Astrocyte (in vitro differentiated cells and primary cell): ENCODE data around the gene AP3B2. TPM values are rescaled to one million over a fixed set of nuclear protein-coding genes. Genes with fewer than 3 reads are reported as not detected.

Source experiments
- DNase-seq: peaks from one replicate; pipeline ENCODE4 v3.0.0-alpha.2; 2010; ENCODE audit warnings: low read depth
- FAIRE-seq: peaks from 2 replicates; lab custom pipeline; 2011; peaks lifted over from hg19 to GRCh38; lab: Jason Lieb, UNC
- H2AFZ ChIP-seq: 2 replicates; pipeline ENCODE4 v1.6.0; 2012; ENCODE audit warnings: low read depth, low read length, inconsistent platforms
- H3K27ac ChIP-seq: 2 replicates; pipeline ENCODE4 v1.5.1; 2011; ENCODE audit warnings: low read depth, low read length, inconsistent platforms
- H3K27me3 ChIP-seq: 2 replicates; pipeline ENCODE4 v1.6.0; 2011; ENCODE audit warnings: low read length, inconsistent platforms; ENCODE audit not compliant: insufficient read depth
- H3K36me3 ChIP-seq: 2 replicates; pipeline ENCODE4 v1.5.1; 2011; ENCODE audit warnings: low read length, inconsistent platforms; ENCODE audit not compliant: insufficient read depth
- H3K4me1 ChIP-seq: 2 replicates; pipeline ENCODE4 v1.5.1; 2011; ENCODE audit warnings: low read length, inconsistent platforms; ENCODE audit not compliant: insufficient read depth
- H3K4me2 ChIP-seq: 2 replicates; pipeline ENCODE4 v1.6.0; 2012; ENCODE audit warnings: low read length, inconsistent platforms
- H3K4me3 ChIP-seq: 2 replicates; pipeline ENCODE4 v1.5.1; 2011; ENCODE audit warnings: low read depth, mild to moderate bottlenecking, low read length, inconsistent platforms; ENCODE audit not compliant: insufficient read depth
- H3K79me2 ChIP-seq: 2 replicates; pipeline ENCODE4 v1.6.0; 2012; ENCODE audit warnings: mild to moderate bottlenecking, low read length, inconsistent platforms; ENCODE audit not compliant: insufficient read depth
- H3K9ac ChIP-seq: 2 replicates; pipeline ENCODE4 v1.6.0; 2012; ENCODE audit warnings: mild to moderate bottlenecking, low read length, inconsistent platforms
- H3K9me3 ChIP-seq: 2 replicates; pipeline ENCODE4 v1.5.1; 2012; ENCODE audit warnings: low read depth, mild to moderate bottlenecking, low read length, inconsistent platforms; ENCODE audit not compliant: insufficient read depth
- H4K20me1 ChIP-seq: 2 replicates; pipeline ENCODE4 v1.6.0; 2012; ENCODE audit warnings: low read length, inconsistent platforms; ENCODE audit not compliant: insufficient read depth
- H3K27ac Mint-ChIP-seq: one replicate; pipeline ENCODE4 v1.8.0; 2021; ENCODE audit warnings: mild to moderate bottlenecking, mixed read lengths; ENCODE audit not compliant: unreplicated experiment
- H3K27me3 Mint-ChIP-seq: one replicate; pipeline ENCODE4 v1.8.0; 2021; ENCODE audit warnings: low read depth, mixed read lengths; ENCODE audit not compliant: unreplicated experiment
- H3K36me3 Mint-ChIP-seq: one replicate; pipeline ENCODE4 v1.8.0; 2021; ENCODE audit warnings: low read depth, mixed read lengths; ENCODE audit not compliant: unreplicated experiment
- H3K4me1 Mint-ChIP-seq: one replicate; pipeline ENCODE4 v1.8.0; 2021; ENCODE audit warnings: low read depth, mixed read lengths; ENCODE audit not compliant: unreplicated experiment
- H3K4me3 Mint-ChIP-seq: one replicate; pipeline ENCODE4 v1.8.0; 2021; ENCODE audit warnings: mild to moderate bottlenecking, moderate library complexity, mixed read lengths; ENCODE audit not compliant: unreplicated experiment
- H3K9me3 Mint-ChIP-seq: one replicate; pipeline ENCODE4 v1.8.0; 2021; ENCODE audit warnings: mild to moderate bottlenecking, mixed read lengths; ENCODE audit not compliant: unreplicated experiment
- EZH2 ChIP-seq: IDR thresholded peaks from 2 replicates; pipeline ENCODE4 v1.6.1; 2012; ENCODE audit warnings: mild to moderate bottlenecking, low read length, inconsistent platforms; ENCODE audit not compliant: insufficient read depth
- total RNA-seq: library from RNA; stranded (reverse); gene quantifications from 2 replicates; pipeline ENCODE4 v1.2.1, GENCODE V29; 2021
- TF ChIP-seq, protein P1 (sequence below): IDR thresholded peaks from 2 replicates; pipeline ENCODE4 v1.5.1; 2011; ENCODE audit warnings: low read depth, mild to moderate bottlenecking, inconsistent platforms, low read length, moderate library complexity; ENCODE audit not compliant: insufficient read depth

AP3B2 gene
- total RNA-seq, 1 donor from 2014 or later = 7.2 TPM

DNA sequence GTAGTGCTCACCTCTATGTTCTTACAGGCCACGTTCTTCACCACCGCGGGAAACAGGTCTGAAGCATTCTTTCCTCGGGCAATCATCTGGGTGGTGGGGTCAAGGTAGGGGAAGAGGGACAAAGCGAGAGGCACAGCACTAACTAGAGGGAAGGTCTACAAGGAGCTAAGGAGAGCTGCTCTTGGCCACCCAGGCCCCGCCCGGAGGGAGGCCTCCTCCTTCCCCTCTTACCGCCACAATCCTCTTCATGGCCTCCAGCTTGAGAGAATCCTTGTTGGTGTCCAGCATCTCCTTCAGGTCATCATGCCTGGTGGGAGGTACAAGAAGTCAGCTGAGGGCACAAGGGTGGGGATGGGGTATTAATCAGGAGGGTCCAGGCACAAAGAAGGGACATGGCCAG lies 20.5 kb downstream of the AP3B2 start:
- H3K27ac Mint-ChIP-seq = no peak overlapping the region
- H3K9ac ChIP-seq = no peak overlapping the region
- H3K4me1 ChIP-seq = no peaks in the 10 kb centered on the region
- H3K9me3 ChIP-seq = no peaks in the 10 kb centered on the region
- no peak overlapping the region for H3K4me3 Mint-ChIP-seq
- H3K4me2 ChIP-seq = no peak overlapping the region
- H3K4me3 ChIP-seq = no peak overlapping the region
- H3K9me3 Mint-ChIP-seq = peaks cover 2% of the 10 kb centered on the region
- DNase-seq (no peak), FAIRE-seq (no peak)
- TF ChIP-seq, protein P1, sequence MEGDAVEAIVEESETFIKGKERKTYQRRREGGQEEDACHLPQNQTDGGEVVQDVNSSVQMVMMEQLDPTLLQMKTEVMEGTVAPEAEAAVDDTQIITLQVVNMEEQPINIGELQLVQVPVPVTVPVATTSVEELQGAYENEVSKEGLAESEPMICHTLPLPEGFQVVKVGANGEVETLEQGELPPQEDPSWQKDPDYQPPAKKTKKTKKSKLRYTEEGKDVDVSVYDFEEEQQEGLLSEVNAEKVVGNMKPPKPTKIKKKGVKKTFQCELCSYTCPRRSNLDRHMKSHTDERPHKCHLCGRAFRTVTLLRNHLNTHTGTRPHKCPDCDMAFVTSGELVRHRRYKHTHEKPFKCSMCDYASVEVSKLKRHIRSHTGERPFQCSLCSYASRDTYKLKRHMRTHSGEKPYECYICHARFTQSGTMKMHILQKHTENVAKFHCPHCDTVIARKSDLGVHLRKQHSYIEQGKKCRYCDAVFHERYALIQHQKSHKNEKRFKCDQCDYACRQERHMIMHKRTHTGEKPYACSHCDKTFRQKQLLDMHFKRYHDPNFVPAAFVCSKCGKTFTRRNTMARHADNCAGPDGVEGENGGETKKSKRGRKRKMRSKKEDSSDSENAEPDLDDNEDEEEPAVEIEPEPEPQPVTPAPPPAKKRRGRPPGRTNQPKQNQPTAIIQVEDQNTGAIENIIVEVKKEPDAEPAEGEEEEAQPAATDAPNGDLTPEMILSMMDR = no peak
- TF ChIP-seq EZH2 = no peak
- H3K36me3 Mint-ChIP-seq = peaks cover 7% of the 10 kb centered on the region
- no peaks in the 10 kb centered on the region for H4K20me1 ChIP-seq
- H3K36me3 ChIP-seq = no peaks in the 10 kb centered on the region
- peaks cover 3% of the 10 kb centered on the region for H3K27me3 Mint-ChIP-seq
- H3K27me3 ChIP-seq = no peaks in the 10 kb centered on the region
- no peaks in the 10 kb centered on the region for H3K79me2 ChIP-seq
- no peak overlapping the region for H2AFZ ChIP-seq
- no peak overlapping the region for H3K27ac ChIP-seq
- H3K4me1 Mint-ChIP-seq = no peaks in the 10 kb centered on the region

DNA sequence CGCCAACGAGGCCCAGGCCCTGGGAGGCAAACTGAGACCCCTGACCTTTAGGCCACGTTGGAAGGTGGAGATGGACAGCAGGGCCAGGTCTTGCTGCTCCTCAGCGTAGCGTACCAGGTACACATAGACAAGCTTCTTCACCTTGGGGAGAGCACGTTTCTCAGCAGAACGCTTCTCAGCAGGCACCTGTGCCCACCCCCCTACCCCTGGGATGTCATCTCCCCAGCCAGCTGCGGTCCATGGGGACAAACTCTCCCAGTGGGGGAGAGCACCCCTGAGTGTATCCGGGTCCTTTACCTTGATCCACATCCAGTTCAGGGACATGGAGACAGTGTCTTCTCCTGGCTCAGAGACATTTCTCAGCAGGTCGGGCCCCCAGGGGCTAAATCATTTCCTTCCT lies 21.0 kb downstream of the AP3B2 start:
- H2AFZ ChIP-seq = no peak overlapping the region
- FAIRE-seq (no peak), DNase-seq (no peak)
- Mint-ChIP-seq H3K27me3 (peaks cover 3% of the 10 kb centered on the region), H3K9me3 (peaks cover 2% of the 10 kb centered on the region), H3K36me3 (peaks cover 7% of the 10 kb centered on the region), H3K4me1 (no peaks in the 10 kb centered on the region), H3K4me3 (no peak overlapping the region), H3K27ac (no peak overlapping the region)
- no peaks in the 10 kb centered on the region for H4K20me1 ChIP-seq
- H3K9ac ChIP-seq = no peak overlapping the region
- no peaks in the 10 kb centered on the region for H3K79me2 ChIP-seq
- no peak overlapping the region for H3K4me3 ChIP-seq
- H3K27ac ChIP-seq = no peak overlapping the region
- H3K4me1 ChIP-seq = no peaks in the 10 kb centered on the region
- H3K36me3 ChIP-seq = no peaks in the 10 kb centered on the region
- no peaks in the 10 kb centered on the region for H3K9me3 ChIP-seq
- TF ChIP-seq, protein P1 = no peak
- no peak for TF ChIP-seq EZH2
- no peaks in the 10 kb centered on the region for H3K27me3 ChIP-seq
- H3K4me2 ChIP-seq = no peak overlapping the region

DNA sequence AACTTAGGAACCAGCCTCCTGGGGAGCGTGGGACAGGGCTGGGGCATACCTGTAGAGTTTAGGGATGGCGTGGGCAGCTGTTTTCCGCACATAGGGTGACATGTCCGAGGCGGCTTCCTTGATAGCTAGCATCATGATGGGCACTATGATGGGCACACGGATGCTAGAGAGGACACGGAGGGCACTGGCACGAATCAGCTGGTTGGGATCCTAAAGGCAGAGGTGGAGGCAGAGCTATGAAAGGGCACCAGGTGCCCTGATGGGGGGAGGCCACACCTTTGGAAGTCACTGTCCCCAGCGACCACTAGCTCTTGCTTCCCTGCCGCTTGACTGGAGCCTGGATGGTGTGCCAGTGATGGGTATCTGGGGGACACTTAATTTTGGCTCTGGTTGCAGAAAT lies 28.3 kb downstream of the AP3B2 start:
- no peaks in the 10 kb centered on the region for H3K79me2 ChIP-seq
- Mint-ChIP-seq H3K4me1 (no peaks in the 10 kb centered on the region), H3K27ac (no peak overlapping the region), H3K36me3 (peaks cover 2% of the 10 kb centered on the region), H3K9me3 (peaks cover 8% of the 10 kb centered on the region), H3K4me3 (peak overlapping the region; percentile 79), H3K27me3 (peaks cover 45% of the 10 kb centered on the region)
- FAIRE-seq (no peak), DNase-seq (no peak)
- no peaks in the 10 kb centered on the region for H4K20me1 ChIP-seq
- TF ChIP-seq EZH2 = no peak
- TF ChIP-seq, protein P1 = no peak
- no peak overlapping the region for H3K9ac ChIP-seq
- no peaks in the 10 kb centered on the region for H3K36me3 ChIP-seq
- H3K27ac ChIP-seq = no peak overlapping the region
- no peaks in the 10 kb centered on the region for H3K9me3 ChIP-seq
- no peaks in the 10 kb centered on the region for H3K4me1 ChIP-seq
- no peak overlapping the region for H3K4me3 ChIP-seq
- H3K27me3 ChIP-seq = peaks cover 12% of the 10 kb centered on the region
- no peak overlapping the region for H3K4me2 ChIP-seq
- no peak overlapping the region for H2AFZ ChIP-seq
